ENCODE data around the gene NOXO1. TPM values are rescaled to one million over a fixed set of nuclear protein-coding genes. Genes with fewer than 3 reads are reported as not detected.

The NOXO1 gene
- total and polyA plus RNA-seq, 2 donors (not counting 3 experiments of a cell fraction or from before 2014, with no cell fraction given): 0.37 to 0.60 TPM

- Histone ChIP-seq H3K9ac (replicated peaks; ENCODE audit: extremely low read depth, insufficient read depth, low read length) (peak within 1 kb of the TSS; percentile 76), H4K20me1 (replicated peaks; ENCODE audit: control insufficient read depth, extremely low read depth, insufficient read depth, low read length) (no peaks in the 10 kb centered on the region), H3K36me3 (ENCODE audit: control insufficient read depth in 2 of 2, extremely low read depth in 1 of 2, insufficient read depth in 2 of 2, low read length in 2 of 2) (peaks cover 9 to 25% of the 10 kb centered on the region in 2 experiments), H3K4me1 (ENCODE audit: control insufficient read depth, extremely low read depth, insufficient read depth, low read length) (peaks cover 4% of the 10 kb centered on the region), H3K9me3 (replicated peaks; ENCODE audit: control insufficient read depth, insufficient read depth, low read length) (no peaks in the 10 kb centered on the region), H3K9me1 (replicated peaks; ENCODE audit: control insufficient read depth, extremely low read depth, insufficient read depth, low read length) (no peaks in the 10 kb centered on the region), H2AFZ (ENCODE audit: low read depth, low read length) (peak within 1 kb of the TSS; percentile 65), H3K27me3 (ENCODE audit: control insufficient read depth in 2 of 2, insufficient read depth in 2 of 2, low read length in 2 of 2) (no peaks in the 10 kb centered on the region), H3K27ac (ENCODE audit: insufficient read depth, low read depth, low read length) (peak within 1 kb of the TSS; percentile 40), H3K4me2 (ENCODE audit: insufficient read depth, low read length) (peak within 1 kb of the TSS; percentile 70), H3K79me2 (ENCODE audit: control insufficient read depth, insufficient read depth, low read length) (peaks cover 15% of the 10 kb centered on the region), H3K4me3 (replicated peaks in 1 of 3; ENCODE audit: insufficient read depth in 1 of 3, low read depth in 1 of 3, low read length in 3 of 3) (peak within 1 kb of the TSS; percentile 59 to 82 (median 62))
- dilution Hi-C loops (cut with MboI; ENCODE audit: extremely low pct_ligation_motif_present, low sequenced_read_pairs) (no loop called here), intact Hi-C loops (cut with micrococcal nuclease) (loop anchor here (1.0 kb wide), 1 partner anchor 12 kb away; the partner anchor contains the start of gene GFER)
- FAIRE-seq: peak; percentile 88
- TF ChIP-seq POLR2A (IDR thresholded peaks at IDR 0.05; ENCODE audit: low read depth, low read length): peak; percentile 94
- no peak for TF ChIP-seq GATA2 (IDR thresholded peaks at IDR 0.05; ENCODE audit: insufficient read depth, insufficient read length, low read depth, low read length)
- peak; percentile 68 for TF ChIP-seq MAX (IDR thresholded peaks at IDR 0.05; ENCODE audit: insufficient read depth, insufficient read length)
- no peak for TF ChIP-seq JUN (IDR thresholded peaks at IDR 0.05; ENCODE audit: borderline replicate concordance, insufficient read depth, insufficient read length, low read depth)
- TF ChIP-seq, protein P1, sequence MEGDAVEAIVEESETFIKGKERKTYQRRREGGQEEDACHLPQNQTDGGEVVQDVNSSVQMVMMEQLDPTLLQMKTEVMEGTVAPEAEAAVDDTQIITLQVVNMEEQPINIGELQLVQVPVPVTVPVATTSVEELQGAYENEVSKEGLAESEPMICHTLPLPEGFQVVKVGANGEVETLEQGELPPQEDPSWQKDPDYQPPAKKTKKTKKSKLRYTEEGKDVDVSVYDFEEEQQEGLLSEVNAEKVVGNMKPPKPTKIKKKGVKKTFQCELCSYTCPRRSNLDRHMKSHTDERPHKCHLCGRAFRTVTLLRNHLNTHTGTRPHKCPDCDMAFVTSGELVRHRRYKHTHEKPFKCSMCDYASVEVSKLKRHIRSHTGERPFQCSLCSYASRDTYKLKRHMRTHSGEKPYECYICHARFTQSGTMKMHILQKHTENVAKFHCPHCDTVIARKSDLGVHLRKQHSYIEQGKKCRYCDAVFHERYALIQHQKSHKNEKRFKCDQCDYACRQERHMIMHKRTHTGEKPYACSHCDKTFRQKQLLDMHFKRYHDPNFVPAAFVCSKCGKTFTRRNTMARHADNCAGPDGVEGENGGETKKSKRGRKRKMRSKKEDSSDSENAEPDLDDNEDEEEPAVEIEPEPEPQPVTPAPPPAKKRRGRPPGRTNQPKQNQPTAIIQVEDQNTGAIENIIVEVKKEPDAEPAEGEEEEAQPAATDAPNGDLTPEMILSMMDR (IDR thresholded peaks at IDR 0.05; ENCODE audit: extremely low read depth in 1 of 2, insufficient read depth in 1 of 2, low read depth in 1 of 2, low read length in 2 of 2): no peak
- TF ChIP-seq MYC (IDR thresholded peaks at IDR 0.05; ENCODE audit: low read depth, low read length): no peak
- TF ChIP-seq POLR2AphosphoS5 (IDR thresholded peaks at IDR 0.05; ENCODE audit: insufficient read depth, low read depth, low read length): peak; percentile 94
- no TSS peak for BruUV-seq (replicated peaks)
- ChIA-PET CTCF (interaction anchor here (1.4 kb wide), 1 partner anchor 169 kb away, joined by 5 read pairs; no protein-coding TSS in a partner anchor), POLR2A (interaction anchor here (1.2 kb wide), 1 partner anchor 8 kb away, joined by 3 read pairs; no protein-coding TSS in a partner anchor)
- DNase-seq (ENCODE audit: low read depth, low spot score): peak; percentile 95
Measured at GRCh38 chr16:1971796-1972489, 9.3 kb downstream of the NOXO1 start, which contains the start of gene TBL3. Gene TBL3 (plus strand): TSS chr16:1972053. CDS start chr16:1972165, 112 bp downstream.

Measured in endothelial cell of umbilical vein (primary cell).